Thoracic aorta (tissue), 2 donors: ENCODE measurements around the gene KIF14. TPM values are rescaled to one million over a fixed set of nuclear protein-coding genes. Genes with fewer than 3 reads are reported as not detected.
A peak's percentile ranks its signal among the peaks of the same experiment; 100 is the strongest.

Experiments
- ATAC-seq: fragments of 150-250 bp; one replicate; pipeline ENCODE4 v1.8.0; 2017; ENCODE audit warnings: low read depth; ENCODE audit not compliant: insufficient number of reproducible peaks, low FRiP score
- DNase-seq: peaks from one replicate; pipeline ENCODE4 v3.0.0-alpha.2; 2020; ENCODE audit warnings: low spot score
- H3K27ac ChIP-seq, 2 donors: fragments of 200-600 bp; sonication (generic); 1 replicate in 1 of 2; 2 replicates in 1 of 2; pipeline ENCODE4 v1.5.1; 2016; ENCODE audit warnings: mild to moderate bottlenecking in 2 of 2, moderate library complexity in 2 of 2
- H3K27me3 ChIP-seq: fragments of 200-600 bp; sonication (generic); replicated peaks from 2 replicates; pipeline ENCODE4 v1.6.0; 2016; ENCODE audit warnings: mild to moderate bottlenecking; ENCODE audit not compliant: insufficient read depth
- H3K36me3 ChIP-seq: fragments of 200-600 bp; sonication (generic); one replicate; pipeline ENCODE4 v1.5.1; 2016
- H3K4me1 ChIP-seq, 2 donors: fragments of 200-600 bp; sonication (generic); 1 replicate in 1 of 2; 2 replicates in 1 of 2; pipeline versions ENCODE4 v1.5.1 to v1.6.0; 2016; ENCODE audit warnings: low read depth in 2 of 2, mild to moderate bottlenecking in 1 of 2; ENCODE audit not compliant: control insufficient read depth in 1 of 2
- H3K4me3 ChIP-seq: fragments of 200-600 bp; sonication (generic); 2 replicates; pipeline ENCODE4 v1.5.1; 2016; ENCODE audit warnings: mild to moderate bottlenecking
- H3K9me3 ChIP-seq: fragments of 200-600 bp; sonication (generic); 2 replicates; pipeline ENCODE4 v1.5.1; 2016
- CTCF ChIP-seq: fragments of 200-600 bp; sonication (generic); IDR thresholded peaks from one replicate; pipeline ENCODE4 v1.5.1; 2019; ENCODE audit warnings: antibody characterized with exemption
- total RNA-seq, 2 donors: library from RNA; depleted of rRNA; stranded (reverse); fragments of >200 nt; gene quantifications; one replicate each; pipeline versions ENCODE4 v1.1.0 to v1.2.3, GENCODE V29; 2016

Gene KIF14
- total RNA-seq, 2 donors from 2014 or later: under 0.01 to 1.3 TPM

- Histone ChIP-seq H3K4me3 (peak overlapping the region; percentile 32), H3K27ac (peak overlapping the region; percentile 71 to 75), H3K9me3 (no peaks in the 10 kb centered on the region), H3K27me3 (no peaks in the 10 kb centered on the region), H3K36me3 (no peaks in the 10 kb centered on the region), H3K4me1 (peaks cover 27 to 46% of the 10 kb centered on the region in 2 donors)
- ATAC-seq (no peak), DNase-seq (no peak)
- no peak for TF ChIP-seq CTCF
These were observed 45.3 kb upstream of the KIF14 start for GRCh38 chr1:200665861-200666260.

GRCh38 chr1:200660719-200661118, 40.2 kb upstream of the KIF14 start:
- TF ChIP-seq CTCF: no peak
- peaks cover 24% of the 10 kb centered on the region for H3K36me3 ChIP-seq
- no peak overlapping the region for H3K4me3 ChIP-seq
- no peaks in the 10 kb centered on the region for H3K9me3 ChIP-seq
- no peak for ATAC-seq
- peaks cover 6 to 27% of the 10 kb centered on the region in 2 donors for H3K4me1 ChIP-seq
- no peak overlapping the region for H3K27ac ChIP-seq
- no peaks in the 10 kb centered on the region for H3K27me3 ChIP-seq
- DNase-seq: peak; percentile 12

- H3K36me3 ChIP-seq: peaks cover 33% of the 10 kb centered on the region
- no peak for TF ChIP-seq CTCF
- no peaks in the 10 kb centered on the region for H3K9me3 ChIP-seq
- DNase-seq (no peak), ATAC-seq (no peak)
- peaks cover 0 to 12% of the 10 kb centered on the region in 2 donors for H3K4me1 ChIP-seq
- H3K27ac ChIP-seq: no peak overlapping the region
- H3K27me3 ChIP-seq: no peaks in the 10 kb centered on the region
- H3K4me3 ChIP-seq: no peak overlapping the region
These were observed 38.7 kb upstream of the KIF14 start for GRCh38 chr1:200659269-200659668.

- Histone ChIP-seq H3K9me3 (no peaks in the 10 kb centered on the region), H3K27ac (no peak overlapping the region), H3K36me3 (peaks cover 36% of the 10 kb centered on the region), H3K4me1 (peaks cover 0 to 8% of the 10 kb centered on the region in 2 donors), H3K4me3 (no peak overlapping the region), H3K27me3 (no peaks in the 10 kb centered on the region)
- no peak for ATAC-seq
- TF ChIP-seq CTCF: no peak
- no peak for DNase-seq
These were observed 37.7 kb upstream of the KIF14 start for GRCh38 chr1:200658037-200658818.

- ATAC-seq (no peak), DNase-seq (no peak)
- H3K9me3 ChIP-seq: no peaks in the 10 kb centered on the region
- TF ChIP-seq CTCF: no peak
- H3K27ac ChIP-seq: no peak overlapping the region
- H3K27me3 ChIP-seq: no peaks in the 10 kb centered on the region
- no peaks in the 10 kb centered on the region for H3K4me1 ChIP-seq
- no peak overlapping the region for H3K4me3 ChIP-seq
- H3K36me3 ChIP-seq: peaks cover 41% of the 10 kb centered on the region
These were observed 34.1 kb upstream of the KIF14 start for GRCh38 chr1:200654660-200655059.
